RWPE1 (cell line): ENCODE measurements around the gene NME4.
A peak's percentile ranks its signal among the peaks of the same experiment; 100 is the strongest.
"Not testable (repeated sequence)": the region's sequence is repeated elsewhere in the genome, so short reads cannot be mapped to it uniquely, and the experiment has no call there.

Experiments
- CTCF ChIA-PET: fragments of 350-600 bp; sonication (Branson Sonifier 250); formaldehyde crosslinking; extraction: SDS; loops from one replicate; lab custom pipeline; 2021; lab: Yijun Ruan, JAX
- POLR2A ChIA-PET: fragments of 400-600 bp; formaldehyde crosslinking; extraction: SDS; loops from one replicate; lab custom pipeline; 2020; ENCODE audit warnings: antibody characterized with exemption; ENCODE audit not compliant: low non-redundant PET; lab: Yijun Ruan, JAX
- DNase-seq: peaks from one replicate; pipeline ENCODE4 v3.0.0; 2012; ENCODE audit warnings: low spot score
- H3K27ac ChIP-seq: fragments of 450-650 bp; 2 replicates; pipeline ENCODE4 v1.5.1; 2017
- TF ChIP-seq, protein P1 (sequence below): fragments of 450-650 bp; conservative IDR thresholded peaks from 2 replicates; pipeline ENCODE4 v1.5.1; 2017; ENCODE audit warnings: low read depth, mild to moderate bottlenecking

The NME4 gene

DNA sequence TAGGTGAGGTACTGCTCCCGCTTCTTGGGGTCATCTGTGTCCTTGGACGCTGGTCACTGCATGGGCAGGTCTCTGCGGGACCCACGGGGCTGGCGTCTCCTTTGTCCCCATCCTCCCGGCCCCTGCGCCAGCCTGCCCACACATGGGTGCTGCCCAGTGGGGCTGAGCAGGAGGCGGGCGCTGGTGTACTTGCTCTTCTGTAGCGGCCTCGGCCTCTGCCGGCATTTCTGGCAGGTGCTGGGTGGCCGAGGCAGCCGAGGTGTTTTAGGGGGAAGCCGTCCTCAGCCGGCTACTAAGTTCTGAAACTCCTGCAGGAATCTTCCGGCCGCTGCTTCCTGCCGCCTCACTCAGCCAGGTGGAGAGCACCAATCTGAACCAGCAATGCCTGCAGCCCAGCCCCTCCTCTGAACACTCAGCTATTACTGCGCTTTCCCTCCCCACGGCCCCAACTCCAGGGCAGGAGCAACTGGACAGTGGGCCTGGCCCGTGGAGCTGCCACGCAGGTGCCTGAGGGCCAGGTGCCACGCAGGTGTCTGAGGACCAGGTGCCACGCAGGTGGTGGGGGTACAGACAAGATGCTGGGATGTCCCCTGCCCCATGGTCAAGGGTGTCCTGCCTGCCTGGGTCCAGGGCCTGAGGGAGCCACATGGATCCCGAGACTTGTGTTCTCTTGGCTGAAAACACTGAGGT lies 14.7 kb downstream of the NME4 start:
- ChIA-PET CTCF (no interaction called here), POLR2A (no interaction called here)
- H3K27ac ChIP-seq: peak overlapping the region; percentile 35
- DNase-seq: no peak
- TF ChIP-seq, protein P1, sequence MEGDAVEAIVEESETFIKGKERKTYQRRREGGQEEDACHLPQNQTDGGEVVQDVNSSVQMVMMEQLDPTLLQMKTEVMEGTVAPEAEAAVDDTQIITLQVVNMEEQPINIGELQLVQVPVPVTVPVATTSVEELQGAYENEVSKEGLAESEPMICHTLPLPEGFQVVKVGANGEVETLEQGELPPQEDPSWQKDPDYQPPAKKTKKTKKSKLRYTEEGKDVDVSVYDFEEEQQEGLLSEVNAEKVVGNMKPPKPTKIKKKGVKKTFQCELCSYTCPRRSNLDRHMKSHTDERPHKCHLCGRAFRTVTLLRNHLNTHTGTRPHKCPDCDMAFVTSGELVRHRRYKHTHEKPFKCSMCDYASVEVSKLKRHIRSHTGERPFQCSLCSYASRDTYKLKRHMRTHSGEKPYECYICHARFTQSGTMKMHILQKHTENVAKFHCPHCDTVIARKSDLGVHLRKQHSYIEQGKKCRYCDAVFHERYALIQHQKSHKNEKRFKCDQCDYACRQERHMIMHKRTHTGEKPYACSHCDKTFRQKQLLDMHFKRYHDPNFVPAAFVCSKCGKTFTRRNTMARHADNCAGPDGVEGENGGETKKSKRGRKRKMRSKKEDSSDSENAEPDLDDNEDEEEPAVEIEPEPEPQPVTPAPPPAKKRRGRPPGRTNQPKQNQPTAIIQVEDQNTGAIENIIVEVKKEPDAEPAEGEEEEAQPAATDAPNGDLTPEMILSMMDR: no peak

DNA sequence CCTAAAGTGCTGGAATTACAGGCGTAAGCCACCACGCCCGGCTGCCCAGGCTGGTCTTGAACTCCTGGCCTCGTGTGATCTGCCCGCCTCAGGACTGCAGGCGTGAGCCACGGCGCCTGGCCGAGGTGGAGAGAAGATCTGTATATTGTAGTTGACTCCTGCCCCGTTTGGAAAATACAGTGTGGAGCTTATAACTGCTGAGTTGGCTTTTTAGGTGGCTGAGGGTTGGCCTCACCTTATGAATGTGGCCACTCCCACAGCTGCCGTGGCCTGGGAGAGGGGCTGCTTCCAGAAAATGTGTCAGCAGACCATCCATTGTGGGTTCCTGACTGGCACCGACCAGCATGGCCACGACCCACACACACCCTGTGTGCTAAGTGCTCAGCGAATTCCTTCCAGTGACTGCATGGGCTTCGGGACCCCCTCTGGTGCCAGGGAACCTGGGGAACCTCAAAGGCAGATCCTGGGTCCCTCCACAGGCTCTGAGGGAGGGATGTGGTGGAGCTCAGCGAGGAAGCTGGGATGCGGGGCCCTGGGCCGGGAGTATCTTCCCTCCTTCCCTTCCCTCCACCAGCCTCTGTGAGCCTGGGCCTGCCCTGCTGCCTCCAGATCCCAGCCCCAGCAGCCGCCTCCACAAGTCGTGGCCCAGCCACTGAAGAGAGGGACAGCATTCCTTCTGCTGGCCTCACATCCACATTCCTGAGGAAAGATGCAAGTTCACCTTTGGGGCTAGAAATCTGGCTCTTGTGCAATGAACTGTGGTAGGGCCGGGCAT lies 17.6 kb downstream of the NME4 start:
- H3K27ac ChIP-seq: peak overlapping the region; percentile 69
- CTCF ChIA-PET: no interaction called here
- DNase-seq: no peak
- TF ChIP-seq, protein P1: no peak
- POLR2A ChIA-PET: no interaction called here

DNA sequence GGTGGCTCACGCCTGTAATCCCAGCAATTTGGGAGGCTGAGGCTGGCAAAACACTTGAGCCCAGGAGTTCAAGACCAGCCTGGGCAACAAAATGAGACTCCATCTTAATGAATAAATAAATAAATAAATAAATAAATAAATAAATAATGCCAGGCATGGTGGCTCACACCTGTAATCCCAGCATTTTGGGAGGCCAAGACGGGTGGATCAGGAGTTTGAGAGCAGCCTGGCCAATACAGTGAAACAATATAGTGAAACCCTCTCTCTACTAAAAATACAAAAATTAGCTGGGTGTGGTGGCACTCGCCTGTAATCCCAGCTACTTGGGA lies 18.1 kb downstream of the NME4 start:
- CTCF ChIA-PET, POLR2A ChIA-PET, DNase-seq: not testable (repeated sequence)
- H3K27ac ChIP-seq: peak overlapping the region; percentile 69

DNA sequence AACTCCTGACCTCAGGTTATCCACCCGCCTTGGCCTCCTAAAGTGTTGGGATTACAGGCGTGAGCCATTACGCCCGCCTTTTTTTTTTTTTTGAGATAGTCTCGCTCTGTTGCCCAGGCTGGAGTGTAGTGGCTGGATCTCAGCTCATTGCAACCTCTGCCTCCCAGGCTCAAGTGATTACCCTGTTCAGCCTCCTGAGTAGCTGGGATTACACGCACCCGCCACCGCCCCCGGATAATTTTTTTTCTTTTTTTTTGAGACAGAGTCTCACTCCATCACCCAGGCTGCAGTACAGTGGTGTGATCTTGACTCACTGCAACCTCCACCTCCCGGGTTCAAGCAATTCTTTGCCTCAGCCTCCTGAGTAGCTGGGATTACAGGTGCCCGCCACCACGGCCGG lies 25.2 kb downstream of the NME4 start:
- H3K27ac ChIP-seq: peak overlapping the region; percentile 100
- CTCF ChIA-PET, POLR2A ChIA-PET, DNase-seq: not testable (repeated sequence)

DNA sequence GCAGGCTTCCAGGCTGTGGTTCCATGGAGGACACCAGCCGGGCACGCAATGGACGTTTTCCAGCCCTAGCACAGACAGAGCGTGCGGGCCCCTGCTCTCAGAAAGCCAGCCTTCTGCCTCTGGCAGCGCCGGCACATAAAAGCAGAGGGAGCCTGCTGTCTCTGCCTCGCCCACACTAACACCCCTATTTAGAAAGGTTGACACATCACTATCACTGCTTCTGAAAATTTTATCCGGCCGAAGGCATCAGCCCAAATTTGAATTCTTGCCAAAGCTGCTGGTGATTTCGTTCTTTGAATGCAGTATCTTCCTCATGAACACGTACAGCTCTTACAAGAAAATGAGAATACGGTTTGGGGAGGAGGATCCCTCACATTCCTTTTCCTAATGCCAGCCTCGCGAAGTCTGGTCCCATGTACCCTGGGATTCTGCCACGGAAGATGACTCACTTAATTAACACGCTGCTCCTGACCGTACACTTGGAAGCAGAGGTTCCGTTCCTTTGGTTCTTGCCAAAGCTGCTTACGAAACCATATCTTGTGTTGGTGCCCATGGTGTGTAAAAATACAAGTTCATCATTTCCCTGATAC lies 27.1 kb downstream of the NME4 start:
- ChIA-PET POLR2A (interaction anchor here (1.2 kb wide), 1 partner anchor 22 kb away, joined by 6 read pairs; the partner anchor contains the start of gene DECR2), CTCF (interaction anchor here (0.6 to 1.2 kb wide), 5 partner anchors 9 to 71 kb away, joined by 3 to 7 read pairs (median 3); no protein-coding TSS in a partner anchor)
- TF ChIP-seq, protein P1: no peak
- DNase-seq: peak; percentile 90
- peak overlapping the region; percentile 100 for H3K27ac ChIP-seq

DNA sequence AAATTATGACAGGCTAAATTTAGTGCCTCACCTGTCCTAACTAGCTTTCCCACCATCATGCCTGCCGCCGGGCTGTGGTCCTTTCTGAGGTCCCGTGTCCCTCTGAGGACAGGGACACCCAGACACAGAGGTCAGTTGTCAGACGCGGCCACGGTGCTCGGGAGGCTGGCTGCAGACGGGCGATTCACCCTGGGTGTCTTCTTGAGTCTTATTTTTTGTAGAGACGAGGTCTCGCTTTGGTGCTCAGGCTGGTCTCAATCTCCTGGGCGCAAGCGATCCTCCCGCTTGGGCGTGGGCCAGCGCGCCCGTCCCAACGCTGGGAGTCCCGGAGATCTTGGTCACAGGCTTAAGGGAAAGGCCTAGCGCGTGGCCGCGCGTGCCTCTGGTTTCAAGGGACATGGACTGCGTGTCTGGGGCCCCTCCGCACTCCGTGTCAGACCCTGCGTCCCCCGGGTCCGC lies 27.7 kb downstream of the NME4 start:
- no peak for DNase-seq
- H3K27ac ChIP-seq: peak overlapping the region; percentile 100
- TF ChIP-seq, protein P1: no peak
- ChIA-PET POLR2A (interaction anchor here (1.2 kb wide), 1 partner anchor 23 kb away, joined by 6 read pairs; the partner anchor contains the start of gene DECR2), CTCF (interaction anchor here (0.6 to 1.2 kb wide), 5 partner anchors 9 to 144 kb away, joined by 3 to 7 read pairs (median 3); partner anchors contain the start of gene ARHGDIG)

DNA sequence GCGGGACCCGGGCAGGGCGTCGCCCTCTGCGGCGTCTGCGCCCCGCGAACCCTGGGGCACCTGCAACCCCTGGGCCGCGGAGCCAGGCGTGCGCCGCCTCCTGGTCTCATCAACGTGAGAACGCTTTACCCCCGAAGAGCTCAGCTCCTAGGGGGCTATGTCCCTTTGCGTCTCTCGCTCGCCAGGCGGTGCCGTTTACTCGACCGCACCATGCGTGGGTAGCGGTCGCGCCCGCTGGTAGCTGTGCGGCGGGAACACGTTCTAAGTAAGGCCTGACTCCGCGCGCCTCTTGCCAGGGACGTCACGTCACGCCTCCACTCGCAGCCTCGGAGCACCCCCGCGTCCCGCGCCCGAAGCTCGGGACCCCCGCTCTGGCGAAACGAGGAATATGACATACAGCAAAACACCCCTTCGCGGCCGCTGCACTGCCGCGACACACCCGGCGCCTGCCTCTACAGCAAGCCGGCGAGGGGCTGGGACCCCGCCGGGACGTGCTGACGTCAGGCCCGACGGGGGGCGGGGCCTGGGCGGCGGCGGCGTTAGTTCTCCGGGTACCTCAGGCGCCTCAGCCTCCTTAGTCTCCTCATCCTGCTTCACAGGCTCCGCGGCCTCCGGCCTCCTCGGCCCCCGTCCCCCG lies 28.2 kb downstream of the NME4 start, which contains the start of gene RAB11FIP3:
Gene RAB11FIP3, plus strand, starts transcription at position 568 of the 637 bp plus-strand sequence. CDS start 358 bp downstream, outside the sequence.
- TF ChIP-seq, protein P1: no peak; the same call in 1 of the 2 replicates
- ChIA-PET CTCF (interaction anchor here (0.6 to 1.1 kb wide), 3 partner anchors 39 to 145 kb away, joined by 3 read pairs; partner anchors contain the start of gene ARHGDIG), POLR2A (interaction anchor here (0.5 to 0.6 kb wide), 2 partner anchors 60 to 1625 kb away, joined by 3 read pairs; no protein-coding TSS in a partner anchor)
- peak within 1 kb of the TSS; percentile 100 for H3K27ac ChIP-seq
- DNase-seq: peak; percentile 80
